ENCODE measurements around the gene PDIK1L. TPM values are rescaled to one million over a fixed set of nuclear protein-coding genes. Genes with fewer than 3 reads are reported as not detected.

The PDIK1L gene
- total RNA-seq, 1 experiment from 2014 or later, result 3.0 TPM

- no peak for DNase-seq (ENCODE audit: low read depth)
Measured at GRCh38 chr1:26121854-26122773, 10.5 kb downstream of the PDIK1L start.

GRCh38 chr1:26122988-26123973 is 11.7 kb downstream of the PDIK1L start:
- DNase-seq (ENCODE audit: low read depth), result peak; percentile 44

GRCh38 chr1:26124418-26125331 is 13.1 kb downstream of the PDIK1L start:
- DNase-seq (ENCODE audit: low read depth), result no peak

GRCh38 chr1:26125382-26125781 is 13.8 kb downstream of the PDIK1L start:
- DNase-seq (ENCODE audit: low read depth), result no peak

GRCh38 chr1:26125946-26126320 is 14.3 kb downstream of the PDIK1L start:
- DNase-seq (ENCODE audit: low read depth), result no peak

GRCh38 chr1:26126321-26127084 is 14.9 kb downstream of the PDIK1L start:
- DNase-seq (ENCODE audit: low read depth), result peak; percentile 25

GRCh38 chr1:26127235-26128163 is 15.9 kb downstream of the PDIK1L start:
- DNase-seq (ENCODE audit: low read depth), result no peak

- no peak for DNase-seq (ENCODE audit: low read depth)
Measured at GRCh38 chr1:26129778-26130177, 18.2 kb downstream of the PDIK1L start.

GRCh38 chr1:26130695-26131094 is 19.1 kb downstream of the PDIK1L start:
- DNase-seq (ENCODE audit: low read depth), result no peak

GRCh38 chr1:26132128-26132833 is 20.7 kb downstream of the PDIK1L start:
- DNase-seq (ENCODE audit: low read depth), result peak; percentile 24

GRCh38 chr1:26132834-26133167 is 21.2 kb downstream of the PDIK1L start:
- DNase-seq (ENCODE audit: low read depth), result no peak

- no peak for DNase-seq (ENCODE audit: low read depth)
Measured at GRCh38 chr1:26134466-26134865, 22.8 kb downstream of the PDIK1L start.

- DNase-seq (ENCODE audit: low read depth), result no peak
Measured at GRCh38 chr1:26138974-26139558, 27.4 kb downstream of the PDIK1L start.

- no peak for DNase-seq (ENCODE audit: low read depth)
Measured at GRCh38 chr1:26142159-26142558, 30.5 kb downstream of the PDIK1L start.

GRCh38 chr1:26145041-26145959 is 33.7 kb downstream of the PDIK1L start:
- peak; percentile 61 for DNase-seq (ENCODE audit: low read depth)

- DNase-seq (ENCODE audit: low read depth), result no peak
Measured at GRCh38 chr1:26145960-26146294, 34.3 kb downstream of the PDIK1L start.

- DNase-seq (ENCODE audit: low read depth), result no peak
Measured at GRCh38 chr1:26148887-26149286, 37.3 kb downstream of the PDIK1L start.
